Body of pancreas (tissue), 4 donors: ENCODE data around the gene TRIML1. TPM values are rescaled to one million over a fixed set of nuclear protein-coding genes. Genes with fewer than 3 reads are reported as not detected.

ENCODE experiments used
- ATAC-seq: fragments of 150-250 bp; one replicate; pipeline ENCODE4 v1.9.1; 2016
- DNase-seq, 4 donors: peaks; one replicate each; pipeline ENCODE4 v3.0.0-alpha.2; 2019
- H3K27ac ChIP-seq, 4 donors: fragments of 200-600 bp; sonication (generic); 1 replicate in 3 of 4; 2 replicates in 1 of 4; pipeline versions ENCODE4 v1.5.1 to v1.6.1; 2016 to 2019; ENCODE audit warnings: mild to moderate bottlenecking in 1 of 4, mixed read lengths in 1 of 4, moderate library complexity in 1 of 4
- H3K27me3 ChIP-seq, 2 donors: fragments of 200-600 bp; sonication (generic); one replicate each; pipeline ENCODE4 v1.6.0; 2016; ENCODE audit warnings: mild to moderate bottlenecking in 1 of 2
- H3K36me3 ChIP-seq, 2 donors: fragments of 200-600 bp; sonication (generic); replicated peaks in 1 of 2; 2 replicates each; pipeline ENCODE4 v1.5.1; 2016; ENCODE audit warnings: low read depth in 2 of 2; ENCODE audit not compliant: insufficient read depth in 1 of 2
- H3K4me1 ChIP-seq: fragments of 200-600 bp; sonication (generic); one replicate; pipeline ENCODE4 v1.6.0; 2016
- H3K4me3 ChIP-seq, 2 donors: fragments of 200-600 bp; sonication (generic); 1 replicate in 1 of 2; 2 replicates in 1 of 2; pipeline ENCODE4 v1.5.1; 2016 to 2019
- H3K9me3 ChIP-seq, 3 donors: fragments of 200-600 bp; sonication (generic); 1 replicate in 2 of 3; 2 replicates in 1 of 3; pipeline ENCODE4 v1.5.1; 2016
- POLR2A ChIP-seq, 3 donors: fragments of 450-650 bp; IDR thresholded peaks; one replicate each; pipeline ENCODE4 v1.6.1; 2016; ENCODE audit warnings: antibody characterized with exemption in 3 of 3, mild to moderate bottlenecking in 2 of 3
- WGBS, 2 donors: methylation state at CpG; one replicate each; pipeline ENCODE4 v1.1.5; 2017; 5-methylcytosine and 5-hydroxymethylcytosine counted together
- intact Hi-C: fragments of 100-400 bp; cut with DNase I; formaldehyde crosslinking; loops from one replicate; pipeline ENCODE4 v1.15.1; 2023
- total RNA-seq, 2 donors: library from RNA; depleted of rRNA; stranded (reverse); fragments of >200 nt; gene quantifications; one replicate each; pipeline ENCODE4 v1.1.0, GENCODE V29; 2016
- TF ChIP-seq, protein P1 (sequence below), 7 experiments: fragments of 450-650 bp in 4 of 7; fragments of 200-600 bp in 3 of 7; sonication (generic) in 3 of 7; IDR thresholded peaks; one replicate each; pipeline ENCODE4 v1.5.1; 2016 to 2019; ENCODE audit warnings: antibody characterized with exemption in 7 of 7

The TRIML1 gene
- total RNA-seq, 2 donors from 2014 or later, result not detected

DNA sequence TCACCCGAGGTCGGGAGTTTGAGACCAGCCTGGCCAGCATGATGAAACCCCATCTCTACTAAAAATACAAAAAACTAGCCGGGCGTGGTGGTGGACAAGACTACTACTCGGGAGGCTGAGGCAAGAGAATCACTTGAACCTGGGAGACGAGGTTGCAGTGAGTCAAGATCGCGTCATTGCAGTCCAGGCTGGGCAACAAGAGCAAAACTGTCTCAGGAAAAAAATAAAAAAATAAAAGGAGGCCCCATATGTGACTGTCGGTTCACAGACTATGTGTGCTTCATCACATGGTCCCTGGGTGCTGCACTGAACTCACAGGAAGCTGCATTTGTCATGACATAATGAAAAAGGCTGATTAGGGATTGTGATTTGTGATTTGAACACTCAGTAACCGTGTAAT lies 6.4 kb downstream of the TRIML1 start:
- WGBS, 2 donors, result 67% methylated on average over 10 of the region's 10 CpGs
- Histone ChIP-seq H3K4me1 (no peaks in the 10 kb centered on the region), H3K27ac (no peak overlapping the region), H3K4me3 (no peak overlapping the region), H3K9me3 (no peaks in the 10 kb centered on the region), H3K27me3 (no peaks in the 10 kb centered on the region), H3K36me3 (no peaks in the 10 kb centered on the region)
- no peak for ATAC-seq
- no peak for DNase-seq
- TF ChIP-seq, protein P1, sequence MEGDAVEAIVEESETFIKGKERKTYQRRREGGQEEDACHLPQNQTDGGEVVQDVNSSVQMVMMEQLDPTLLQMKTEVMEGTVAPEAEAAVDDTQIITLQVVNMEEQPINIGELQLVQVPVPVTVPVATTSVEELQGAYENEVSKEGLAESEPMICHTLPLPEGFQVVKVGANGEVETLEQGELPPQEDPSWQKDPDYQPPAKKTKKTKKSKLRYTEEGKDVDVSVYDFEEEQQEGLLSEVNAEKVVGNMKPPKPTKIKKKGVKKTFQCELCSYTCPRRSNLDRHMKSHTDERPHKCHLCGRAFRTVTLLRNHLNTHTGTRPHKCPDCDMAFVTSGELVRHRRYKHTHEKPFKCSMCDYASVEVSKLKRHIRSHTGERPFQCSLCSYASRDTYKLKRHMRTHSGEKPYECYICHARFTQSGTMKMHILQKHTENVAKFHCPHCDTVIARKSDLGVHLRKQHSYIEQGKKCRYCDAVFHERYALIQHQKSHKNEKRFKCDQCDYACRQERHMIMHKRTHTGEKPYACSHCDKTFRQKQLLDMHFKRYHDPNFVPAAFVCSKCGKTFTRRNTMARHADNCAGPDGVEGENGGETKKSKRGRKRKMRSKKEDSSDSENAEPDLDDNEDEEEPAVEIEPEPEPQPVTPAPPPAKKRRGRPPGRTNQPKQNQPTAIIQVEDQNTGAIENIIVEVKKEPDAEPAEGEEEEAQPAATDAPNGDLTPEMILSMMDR (IDR thresholded peaks at IDR 0.05), result no peak
- intact Hi-C loops, result no loop called here

DNA sequence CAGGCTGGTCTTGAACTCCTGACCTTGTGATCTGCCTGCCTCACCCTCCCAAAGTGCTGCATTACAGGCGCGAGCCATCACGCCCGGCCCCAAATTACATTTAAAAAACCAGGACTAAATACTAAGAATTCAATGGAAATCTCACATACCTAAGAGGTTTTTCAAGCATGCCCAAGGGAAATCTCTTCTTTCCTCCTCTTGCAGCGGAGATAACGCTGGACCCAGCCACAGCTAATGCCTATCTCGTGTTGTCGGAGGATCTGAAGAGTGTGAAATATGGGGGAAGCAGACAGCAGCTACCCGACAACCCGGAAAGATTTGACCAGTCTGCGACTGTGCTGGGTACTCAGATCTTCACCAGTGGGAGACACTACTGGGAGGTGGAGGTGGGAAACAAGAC lies 7.4 kb downstream of the TRIML1 start:
- 73 to 74% methylated on average over 11 of the region's 11 CpGs for WGBS, 2 donors
- no peak for DNase-seq
- no peak overlapping the region for H3K27ac ChIP-seq
- no peak for ATAC-seq
- no peaks in the 10 kb centered on the region for H3K36me3 ChIP-seq
- H3K4me3 ChIP-seq, result no peak overlapping the region
- no peaks in the 10 kb centered on the region for H3K4me1 ChIP-seq
- H3K9me3 ChIP-seq, result no peaks in the 10 kb centered on the region
- no peaks in the 10 kb centered on the region for H3K27me3 ChIP-seq
- no peak for TF ChIP-seq POLR2A (IDR thresholded peaks at IDR 0.05)
- TF ChIP-seq, protein P1 (IDR thresholded peaks at IDR 0.05), result no peak
- intact Hi-C loops, result no loop called here

DNA sequence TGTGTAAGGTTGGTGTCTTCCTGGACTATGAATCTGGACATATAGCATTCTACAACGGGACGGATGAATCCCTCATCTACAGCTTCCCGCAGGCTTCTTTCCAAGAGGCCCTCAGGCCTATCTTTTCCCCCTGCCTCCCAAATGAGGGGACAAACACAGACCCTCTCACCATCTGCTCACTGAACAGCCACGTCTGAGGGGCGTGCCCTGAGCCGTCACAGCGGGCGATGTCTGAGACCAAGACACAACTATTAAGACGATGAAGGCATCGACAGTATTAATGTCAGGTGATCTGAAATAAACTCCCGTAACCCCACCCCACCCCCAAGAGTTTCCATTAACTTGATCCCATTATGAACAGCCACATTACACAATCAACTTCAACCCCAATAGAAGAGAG lies 7.9 kb downstream of the TRIML1 start:
- no peaks in the 10 kb centered on the region for H3K9me3 ChIP-seq
- TF ChIP-seq, protein P1 (IDR thresholded peaks at IDR 0.05), result no peak
- TF ChIP-seq POLR2A (IDR thresholded peaks at IDR 0.05), result no peak
- intact Hi-C loops, result no loop called here
- no peak overlapping the region for H3K27ac ChIP-seq
- 77 to 80% methylated on average over 11 of the region's 11 CpGs for WGBS, 2 donors
- DNase-seq (no peak), ATAC-seq (no peak)
- no peaks in the 10 kb centered on the region for H3K4me1 ChIP-seq
- H3K27me3 ChIP-seq, result no peaks in the 10 kb centered on the region
- H3K4me3 ChIP-seq, result no peak overlapping the region
- no peaks in the 10 kb centered on the region for H3K36me3 ChIP-seq

DNA sequence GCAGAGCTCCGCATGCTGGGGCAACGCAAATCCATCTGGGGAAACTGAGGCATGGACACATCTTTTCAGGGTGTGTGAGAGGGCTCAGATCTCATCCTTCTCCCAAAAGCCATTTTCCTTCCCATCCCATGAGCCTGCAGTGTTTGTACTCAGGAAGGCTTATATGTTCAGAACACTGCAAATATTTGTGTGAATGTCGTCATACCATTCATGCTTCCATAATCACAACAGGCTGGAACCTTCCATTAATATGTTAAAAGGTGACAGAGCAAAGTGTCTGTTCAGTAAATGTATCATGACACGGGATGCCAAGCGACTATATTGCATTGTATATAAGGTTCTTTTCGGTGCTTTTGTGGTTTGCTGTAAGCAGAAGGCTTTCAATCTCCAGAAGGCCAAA lies 8.5 kb downstream of the TRIML1 start:
- WGBS, 2 donors, result 75 to 84% methylated on average over 6 of the region's 6 CpGs
- DNase-seq (no peak), ATAC-seq (no peak)
- Histone ChIP-seq H3K4me3 (no peak overlapping the region), H3K4me1 (no peaks in the 10 kb centered on the region), H3K36me3 (no peaks in the 10 kb centered on the region), H3K9me3 (no peaks in the 10 kb centered on the region), H3K27ac (no peak overlapping the region), H3K27me3 (no peaks in the 10 kb centered on the region)
- intact Hi-C loops, result no loop called here
- TF ChIP-seq, protein P1 (IDR thresholded peaks at IDR 0.05), result no peak
- TF ChIP-seq POLR2A (IDR thresholded peaks at IDR 0.05), result no peak

DNA sequence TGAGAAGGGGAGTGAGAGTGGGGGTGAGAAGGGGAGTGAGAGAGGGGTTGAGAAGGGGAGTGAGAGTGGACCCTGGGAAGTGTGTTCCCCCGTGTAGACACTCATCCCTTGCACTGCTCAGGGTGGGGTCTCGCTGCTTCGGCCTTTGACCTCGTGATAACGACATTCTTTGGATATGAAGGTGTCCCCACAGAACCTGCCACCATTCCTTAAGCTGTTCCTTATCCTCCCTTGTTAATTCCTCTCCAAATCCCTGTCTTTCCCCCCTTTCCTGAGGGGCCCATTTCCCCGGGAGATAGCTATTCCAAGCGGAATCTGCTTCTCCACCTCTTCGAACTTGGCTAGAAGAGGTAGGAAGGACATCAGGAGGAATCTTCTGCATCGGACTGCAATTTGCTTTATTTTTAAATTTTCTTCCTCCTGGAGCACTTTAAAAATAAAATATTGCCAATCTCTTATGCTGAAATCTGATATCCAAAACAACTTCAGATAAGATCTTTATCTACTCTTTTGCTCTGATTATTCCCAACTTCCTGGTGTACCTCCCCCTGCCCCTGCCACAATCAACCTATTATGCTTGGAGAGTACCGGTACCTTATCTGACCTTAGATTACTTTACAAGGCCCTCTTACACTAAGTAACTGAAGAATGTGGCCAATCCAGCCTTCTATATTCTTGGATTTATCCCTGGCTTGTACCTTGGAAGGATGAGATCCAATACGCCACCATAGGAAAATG lies 15.6 kb downstream of the TRIML1 start:
- Histone ChIP-seq H3K4me1 (no peaks in the 10 kb centered on the region), H3K9me3 (no peaks in the 10 kb centered on the region), H3K27me3 (no peaks in the 10 kb centered on the region), H3K27ac (no peak overlapping the region), H3K4me3 (no peak overlapping the region), H3K36me3 (no peaks in the 10 kb centered on the region)
- no peak for ATAC-seq
- WGBS, 2 donors, result 68 to 72% methylated on average over 11 of the region's 11 CpGs
- intact Hi-C loops, result no loop called here
- no peak for DNase-seq
- TF ChIP-seq, protein P1 (IDR thresholded peaks at IDR 0.05), result no peak
- TF ChIP-seq POLR2A (IDR thresholded peaks at IDR 0.05), result no peak
